ENCODE measurements around the gene PPP1R1B.

The PPP1R1B gene

DNA sequence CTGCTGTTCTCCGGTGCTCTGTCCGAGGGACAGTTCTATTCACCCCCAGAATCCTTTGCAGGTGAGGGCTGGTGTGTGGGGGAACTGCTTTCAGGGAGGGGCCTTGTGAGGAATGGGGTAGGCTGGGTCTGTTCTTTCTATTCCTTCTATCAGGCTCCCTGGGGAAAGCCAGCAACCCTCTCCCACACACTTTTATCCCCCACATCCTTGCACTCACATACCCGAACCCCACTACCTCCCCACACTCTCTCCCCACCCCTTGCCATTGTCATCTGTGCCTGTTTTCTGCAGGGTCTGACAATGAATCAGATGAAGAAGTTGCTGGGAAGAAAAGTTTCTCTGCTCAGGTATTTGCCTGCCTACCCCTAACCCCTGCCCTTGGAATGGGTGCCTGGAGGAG, 32.0 kb downstream of the PPP1R1B start:
- DNase-seq, result no peak

DNA sequence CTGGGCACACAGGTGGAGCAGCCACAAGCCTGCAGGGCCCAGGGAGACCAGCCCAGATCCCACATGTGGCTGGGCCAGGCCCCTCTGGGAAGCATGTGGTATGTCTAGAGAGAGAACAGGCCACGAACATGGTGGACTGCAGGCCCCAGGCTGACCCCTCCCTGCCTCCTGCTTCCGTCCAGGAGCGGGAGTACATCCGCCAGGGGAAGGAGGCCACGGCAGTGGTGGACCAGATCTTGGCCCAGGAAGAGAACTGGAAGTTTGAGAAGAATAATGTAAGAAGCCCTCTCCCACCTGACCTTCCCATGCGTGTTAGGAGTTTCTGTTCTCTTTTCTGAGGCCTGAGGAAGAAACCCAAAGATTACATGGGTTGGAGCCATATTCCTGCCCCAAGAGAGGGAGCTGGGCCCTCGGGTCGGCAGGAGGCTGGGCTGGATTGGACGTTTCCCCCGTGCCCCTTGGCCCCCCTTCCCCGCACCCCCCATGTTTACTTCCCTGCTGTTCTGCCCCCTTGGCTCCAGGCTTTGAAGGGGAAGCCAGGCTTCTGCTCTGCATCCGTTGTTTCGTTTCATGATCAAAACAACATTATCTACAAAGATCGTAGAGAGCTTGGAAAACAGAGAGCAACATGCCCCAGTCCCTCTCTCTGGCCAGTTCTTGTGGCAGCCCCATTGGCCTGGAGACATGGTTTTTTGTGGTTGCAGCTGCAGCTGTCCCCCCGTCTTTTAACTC, 32.7 kb downstream of the PPP1R1B start:
- no peak for DNase-seq

DNA sequence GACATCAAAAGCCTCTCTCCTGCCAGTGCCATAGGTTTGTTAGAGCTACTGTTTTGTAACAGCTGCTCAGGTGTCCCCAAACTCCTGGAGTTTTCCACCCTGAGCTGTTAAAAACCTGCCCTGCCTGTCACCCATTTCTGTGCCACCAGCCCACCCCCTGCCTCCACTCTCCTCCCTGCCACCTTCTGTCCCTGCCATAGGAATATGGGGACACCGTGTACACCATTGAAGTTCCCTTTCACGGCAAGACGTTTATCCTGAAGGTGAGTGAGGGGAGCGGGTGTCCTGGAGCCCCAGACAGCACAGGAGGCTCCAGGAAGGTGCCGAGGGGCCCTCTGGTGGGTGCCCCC, 33.2 kb downstream of the PPP1R1B start:
- no peak for DNase-seq

DNA sequence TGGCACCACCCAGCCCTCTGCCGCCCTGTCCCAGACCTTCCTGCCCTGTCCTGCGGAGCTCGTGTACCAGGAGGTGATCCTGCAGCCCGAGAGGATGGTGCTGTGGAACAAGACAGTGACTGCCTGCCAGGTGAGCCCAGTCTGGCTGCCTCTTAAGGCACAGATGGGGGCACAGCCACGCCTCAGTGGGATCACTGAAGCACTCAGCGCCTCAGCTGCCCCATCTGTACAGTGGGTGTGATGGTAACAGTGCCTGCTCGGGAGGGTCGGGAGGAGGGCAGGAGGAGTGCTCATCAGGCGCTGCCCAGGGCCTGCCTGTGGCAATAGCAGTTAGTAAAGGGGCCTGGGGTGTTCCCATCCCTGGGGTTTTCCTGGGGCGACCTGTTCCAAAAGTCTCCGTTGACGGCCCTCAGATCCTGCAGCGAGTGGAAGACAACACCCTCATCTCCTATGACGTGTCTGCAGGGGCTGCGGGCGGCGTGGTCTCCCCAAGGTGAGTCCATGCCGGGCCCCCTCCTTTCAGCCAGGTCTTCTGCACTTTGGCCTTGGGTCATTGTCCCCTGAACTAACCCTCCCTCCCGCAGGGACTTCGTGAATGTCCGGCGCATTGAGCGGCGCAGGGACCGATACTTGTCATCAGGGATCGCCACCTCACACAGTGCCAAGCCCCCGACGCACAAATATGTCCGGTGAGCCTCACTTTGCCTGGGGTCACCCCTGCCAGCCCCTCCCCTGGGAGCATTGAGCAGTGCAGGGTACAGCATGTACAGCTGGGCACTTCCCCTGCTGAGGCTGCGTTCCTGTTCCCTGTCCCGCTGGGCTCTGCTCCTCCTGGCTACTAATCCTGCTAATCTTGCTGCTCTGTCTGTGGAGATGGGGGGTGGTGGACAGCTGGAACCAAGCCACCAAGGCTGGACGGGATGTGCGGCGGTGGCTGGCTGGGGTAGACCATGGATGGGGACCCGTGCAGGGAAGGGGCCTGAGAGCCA, 33.9 kb downstream of the PPP1R1B start:
- DNase-seq, result no peak

- no peak for DNase-seq
Observed at GRCh38 chr17:39661744-39662541, 35.2 kb downstream of the PPP1R1B start.

DNA sequence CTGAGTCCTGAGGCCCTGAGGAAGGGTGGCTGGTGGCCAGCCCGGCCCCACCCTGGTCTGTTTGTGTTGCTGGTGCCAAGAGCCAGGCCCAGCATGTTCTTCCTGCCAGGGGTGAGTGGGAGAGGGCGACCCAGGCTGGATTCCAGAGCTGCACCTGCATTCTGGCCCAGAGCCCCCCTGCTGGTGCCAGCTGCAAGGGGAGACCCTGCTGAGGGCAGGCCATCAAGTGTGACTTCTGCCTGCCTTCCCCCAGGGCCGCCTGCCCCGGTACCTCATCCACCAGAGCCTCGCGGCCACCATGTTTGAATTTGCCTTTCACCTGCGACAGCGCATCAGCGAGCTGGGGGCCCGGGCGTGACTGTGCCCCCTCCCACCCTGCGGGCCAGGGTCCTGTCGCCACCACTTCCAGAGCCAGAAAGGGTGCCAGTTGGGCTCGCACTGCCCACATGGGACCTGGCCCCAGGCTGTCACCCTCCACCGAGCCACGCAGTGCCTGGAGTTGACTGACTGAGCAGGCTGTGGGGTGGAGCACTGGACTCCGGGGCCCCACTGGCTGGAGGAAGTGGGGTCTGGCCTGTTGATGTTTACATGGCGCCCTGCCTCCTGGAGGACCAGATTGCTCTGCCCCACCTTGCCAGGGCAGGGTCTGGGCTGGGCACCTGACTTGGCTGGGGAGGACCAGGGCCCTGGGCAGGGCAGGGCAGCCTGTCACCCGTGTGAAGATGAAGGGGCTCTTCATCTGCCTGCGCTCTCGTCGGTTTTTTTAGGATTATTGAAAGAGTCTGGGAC, 36.0 kb downstream of the PPP1R1B start:
- DNase-seq, result no peak

DNA sequence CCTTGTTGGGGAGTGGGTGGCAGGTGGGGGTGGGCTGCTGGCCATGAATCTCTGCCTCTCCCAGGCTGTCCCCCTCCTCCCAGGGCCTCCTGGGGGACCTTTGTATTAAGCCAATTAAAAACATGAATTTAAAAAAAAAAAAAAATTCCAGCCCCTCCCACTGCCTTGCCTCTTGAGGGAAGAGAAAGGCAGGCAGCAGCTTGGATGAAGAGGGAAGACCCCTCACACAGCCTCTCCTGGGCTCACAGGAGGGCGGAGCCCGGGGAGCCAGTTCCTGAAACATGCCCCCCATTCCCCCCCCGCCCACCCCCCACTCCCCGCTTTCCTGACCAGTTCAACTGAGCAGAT, 36.6 kb downstream of the PPP1R1B start:
- no peak for DNase-seq

DNA sequence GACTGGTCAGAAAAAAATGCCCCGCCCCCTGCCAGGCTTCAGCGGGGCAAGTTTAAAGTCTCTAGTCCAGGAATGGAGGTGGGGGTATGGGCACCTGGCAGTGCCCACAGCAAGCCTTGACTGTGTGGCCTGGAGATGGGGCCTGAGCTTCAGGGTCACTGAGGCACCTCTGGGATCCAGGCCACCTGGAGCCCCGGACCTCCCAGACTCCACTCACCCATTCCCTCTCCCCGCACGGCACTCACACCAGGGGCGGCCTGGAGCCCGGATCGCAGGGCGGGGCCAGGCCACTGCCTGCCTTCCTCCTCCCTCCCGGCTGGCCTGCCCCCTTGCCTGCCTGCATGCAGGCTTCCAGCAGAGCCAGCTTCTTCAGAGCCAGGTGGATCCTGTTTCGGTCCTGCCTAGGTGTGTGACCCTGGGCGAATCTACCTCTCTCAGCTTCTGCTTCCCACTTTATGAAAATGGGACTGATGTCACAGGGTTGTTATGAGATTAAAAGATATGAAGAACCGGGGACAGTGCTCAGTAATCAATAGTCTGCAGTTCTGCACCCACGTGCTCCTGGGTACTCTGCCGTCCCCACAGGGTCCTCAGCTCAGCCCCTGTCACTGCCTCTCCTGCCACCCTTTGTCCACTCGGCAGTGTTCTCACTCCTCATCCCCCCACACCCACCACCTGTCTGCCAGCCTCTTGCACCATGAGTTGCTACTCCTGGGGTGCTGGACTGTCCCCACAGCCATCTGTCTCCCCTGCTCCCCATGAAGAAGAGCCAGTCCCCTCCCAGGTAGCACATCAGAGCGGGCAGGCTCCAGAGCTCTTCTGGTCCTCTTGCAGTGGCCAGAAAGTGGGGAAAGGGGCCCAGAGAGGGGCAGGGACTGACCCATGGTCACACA, 37.2 kb downstream of the PPP1R1B start:
- DNase-seq, result no peak

GRCh38 chr17:39664581-39665561, 38.1 kb downstream of the PPP1R1B start, which contains the start of gene TCAP:
Gene TCAP (plus strand): TSS chr17:39665349. CDS start chr17:39665360, 11 bp downstream.
- DNase-seq, result no peak

GRCh38 chr17:39665642-39666224, 39.0 kb downstream of the PPP1R1B start:
- DNase-seq, result no peak

DNA sequence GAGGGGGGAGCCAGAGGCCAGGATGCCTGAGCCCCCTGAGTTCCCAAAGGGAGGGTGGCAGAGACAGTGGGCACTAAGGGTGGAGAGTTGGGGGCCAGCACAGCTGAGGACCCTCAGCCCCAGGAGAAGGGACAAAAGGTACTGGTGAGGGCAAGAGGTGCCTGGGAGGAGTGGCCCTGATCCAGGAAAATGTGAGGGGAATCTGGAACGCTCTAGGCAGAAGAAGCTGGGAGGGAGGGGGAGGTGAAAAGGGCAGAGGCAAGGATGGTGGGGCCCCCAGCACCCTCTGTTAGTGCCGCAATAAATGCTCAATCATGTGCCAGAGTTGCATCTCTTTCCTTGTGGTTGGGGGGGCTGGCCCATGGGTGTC, 39.5 kb downstream of the PPP1R1B start:
- no peak for DNase-seq

DNA sequence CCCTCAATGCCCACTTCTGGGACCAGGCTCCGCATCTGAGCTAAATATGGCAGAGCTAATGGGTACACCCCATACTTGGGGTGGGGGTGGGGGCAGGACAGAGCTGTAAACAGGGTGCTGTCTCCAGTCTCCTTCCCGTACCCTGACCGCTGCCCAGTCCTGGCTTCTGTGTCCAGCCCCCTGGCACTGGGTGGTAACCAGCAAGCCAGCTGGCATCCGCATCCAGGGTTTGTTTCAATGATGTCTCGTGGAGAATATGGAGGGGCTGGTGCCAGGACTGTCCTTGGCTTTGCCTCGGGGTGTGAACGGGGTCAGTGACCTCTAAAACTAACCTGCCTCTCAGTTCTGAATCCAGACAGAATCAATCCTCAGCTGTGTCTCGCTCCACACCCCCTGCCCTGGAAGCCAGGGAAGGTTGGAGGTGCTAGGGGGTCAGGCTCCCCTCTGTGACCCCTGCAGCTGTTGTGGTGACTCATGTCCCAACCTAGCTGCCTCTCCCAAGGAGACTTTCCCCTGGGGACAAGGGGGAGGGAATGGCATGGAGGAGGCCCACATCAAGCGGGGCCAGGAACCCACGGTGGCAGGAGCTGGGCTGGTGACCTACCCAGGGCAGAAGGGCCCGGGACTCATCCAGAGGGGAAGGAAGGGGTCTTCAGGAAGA, 40.0 kb downstream of the PPP1R1B start:
- DNase-seq, result no peak

- no peak for DNase-seq
Observed at GRCh38 chr17:39667262-39667944, 40.7 kb downstream of the PPP1R1B start.

- no peak for DNase-seq
Observed at GRCh38 chr17:39667945-39668924, 41.5 kb downstream of the PPP1R1B start, which contains the start of gene PNMT. Gene PNMT (plus strand): TSS chr17:39668453. CDS start chr17:39668476, 23 bp downstream.

GRCh38 chr17:39669897-39670735, 43.4 kb downstream of the PPP1R1B start:
- no peak for DNase-seq

DNA sequence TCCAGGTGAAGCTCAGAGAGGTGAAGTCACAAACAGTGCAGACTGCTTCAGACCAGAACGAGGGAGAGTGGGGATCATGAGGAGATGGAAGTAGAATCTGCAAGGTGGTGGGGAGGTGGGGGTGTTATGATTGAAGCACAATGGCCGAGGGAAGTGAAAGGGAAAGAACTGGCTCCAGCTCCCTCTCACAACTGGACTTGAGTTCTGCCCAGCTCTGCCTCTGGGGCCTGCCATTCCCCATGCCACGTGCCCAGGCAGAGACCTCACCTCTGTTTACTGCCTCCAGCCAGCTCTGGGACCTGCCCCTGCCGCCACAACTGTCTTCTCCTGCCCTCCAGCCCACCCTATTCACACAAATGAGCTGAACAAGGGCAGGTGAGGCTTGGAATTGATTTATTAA, 44.0 kb downstream of the PPP1R1B start:
- DNase-seq, result no peak
